ENCODE measurements around the gene TMEM151B. TPM values are rescaled to one million over a fixed set of nuclear protein-coding genes. Genes with fewer than 3 reads are reported as not detected.

The TMEM151B gene
- total RNA-seq, 1 experiment from 2014 or later: not detected

- ATAC-seq: no peak
- no peak overlapping the region for H3K4me2 ChIP-seq (ENCODE audit: low read length)
- intact Hi-C loops (cut with micrococcal nuclease): no loop called here
- RAD21 ChIA-PET (ENCODE audit: low non-redundant PET in 1 of 2, low total read pairs in 2 of 2, uncharacterized antibody in 2 of 2, unreplicated experiment in 2 of 2): no interaction called here
- TF ChIP-seq ELF1 (IDR thresholded peaks at IDR 0.05; ENCODE audit: borderline replicate concordance, low read depth) (no peak), ZFX (IDR thresholded peaks at IDR 0.05) (no peak), SP1 (IDR thresholded peaks at IDR 0.05; ENCODE audit: low read depth) (no peak), CEBPB (IDR thresholded peaks at IDR 0.05; ENCODE audit: low read depth) (no peak), CTCF (IDR thresholded peaks at IDR 0.05 in 2 of 3, conservative IDR thresholded peaks at IDR 0.05 in 1 of 3; ENCODE audit: borderline replicate concordance in 1 of 3, insufficient read depth in 1 of 3, low read depth in 2 of 3, low read length in 2 of 3) (no peak), SIN3A (IDR thresholded peaks at IDR 0.05; ENCODE audit: low read depth) (no peak), FOSL1 (IDR thresholded peaks at IDR 0.05; ENCODE audit: low read depth) (no peak), EGR1 (IDR thresholded peaks at IDR 0.05; ENCODE audit: low read depth) (no peak), ZNF274 (IDR thresholded peaks at IDR 0.05; ENCODE audit: low read depth, low read length) (no peak), REST (IDR thresholded peaks at IDR 0.05; ENCODE audit: low read depth) (no peak), ATF3 (IDR thresholded peaks at IDR 0.05) (no peak), CBX3 (IDR thresholded peaks at IDR 0.05; ENCODE audit: low read depth) (no peak)
- TF ChIP-seq, protein P1, sequence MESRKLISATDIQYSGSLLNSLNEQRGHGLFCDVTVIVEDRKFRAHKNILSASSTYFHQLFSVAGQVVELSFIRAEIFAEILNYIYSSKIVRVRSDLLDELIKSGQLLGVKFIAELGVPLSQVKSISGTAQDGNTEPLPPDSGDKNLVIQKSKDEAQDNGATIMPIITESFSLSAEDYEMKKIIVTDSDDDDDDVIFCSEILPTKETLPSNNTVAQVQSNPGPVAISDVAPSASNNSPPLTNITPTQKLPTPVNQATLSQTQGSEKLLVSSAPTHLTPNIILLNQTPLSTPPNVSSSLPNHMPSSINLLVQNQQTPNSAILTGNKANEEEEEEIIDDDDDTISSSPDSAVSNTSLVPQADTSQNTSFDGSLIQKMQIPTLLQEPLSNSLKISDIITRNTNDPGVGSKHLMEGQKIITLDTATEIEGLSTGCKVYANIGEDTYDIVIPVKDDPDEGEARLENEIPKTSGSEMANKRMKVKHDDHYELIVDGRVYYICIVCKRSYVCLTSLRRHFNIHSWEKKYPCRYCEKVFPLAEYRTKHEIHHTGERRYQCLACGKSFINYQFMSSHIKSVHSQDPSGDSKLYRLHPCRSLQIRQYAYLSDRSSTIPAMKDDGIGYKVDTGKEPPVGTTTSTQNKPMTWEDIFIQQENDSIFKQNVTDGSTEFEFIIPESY (IDR thresholded peaks at IDR 0.05; ENCODE audit: extremely low read depth, insufficient replicate concordance, low read length): no peak
- H4K20me1 ChIP-seq (ENCODE audit: insufficient read depth): no peaks in the 10 kb centered on the region
- DNase-seq (ENCODE audit: low read depth, low spot score): no peak
- CTCF ChIA-PET: no interaction called here
- no peak overlapping the region for H3K9ac ChIP-seq (ENCODE audit: low read length)
- H3K4me1 ChIP-seq (ENCODE audit: control insufficient read depth in 1 of 2, insufficient read depth in 2 of 2, low read length in 2 of 2): peaks cover 0 to 3% of the 10 kb centered on the region in 2 experiments; a peak in 1 of 4 replicates
- no peaks in the 10 kb centered on the region for H3K27me3 ChIP-seq (ENCODE audit: insufficient read depth, low read length)
- no peaks in the 10 kb centered on the region for H3K79me2 ChIP-seq (ENCODE audit: insufficient read depth, low read length)
- no peak overlapping the region for H2AFZ ChIP-seq (ENCODE audit: low read depth, low read length, poor library complexity, severe bottlenecking)
- H3K9me3 ChIP-seq (ENCODE audit: control insufficient read depth in 1 of 2, insufficient read depth in 1 of 2, low read depth in 1 of 2, low read length in 2 of 2): no peaks in the 10 kb centered on the region
- no peak overlapping the region for H3K27ac ChIP-seq (ENCODE audit: low read depth, low read length)
- no peaks in the 10 kb centered on the region for H3K36me3 ChIP-seq (ENCODE audit: control insufficient read depth in 1 of 2, insufficient read depth in 2 of 2, low read length in 2 of 2)
- H3K9me2 ChIP-seq (ENCODE audit: insufficient read depth): no peaks in the 10 kb centered on the region
- POLR2A ChIA-PET: no interaction called here
- H3K4me3 ChIP-seq (replicated peaks in 1 of 2; ENCODE audit: low read depth in 1 of 2, low read length in 2 of 2): no peak overlapping the region
- BruUV-seq (replicated peaks): no TSS peak
Observed at GRCh38 chr6:44271406-44271723, 1.1 kb downstream of the TMEM151B start.

All from HCT116 (cell line).